Left lung (tissue), 10 donors: ENCODE results near the gene PRRG4. TPM values are rescaled to one million over a fixed set of nuclear protein-coding genes. Genes with fewer than 3 reads are reported as not detected.

Experiments used
- ATAC-seq: fragments of 200-7000 bp; cut with Tn5 transposase; one replicate; pipeline ENCODE4 v1.9.1; 2020; ENCODE audit warnings: moderate library complexity
- DNase-seq, 4 donors: peaks; one replicate each; pipeline ENCODE4 v3.0.0-alpha.2; 2013 to 2020
- H3K27ac ChIP-seq, 2 donors: fragments of 200-600 bp; sonication (generic) in 1 of 2; one replicate each; pipeline versions ENCODE4 v1.5.0 to v1.8.0; 2020 to 2021
- H3K27me3 ChIP-seq, 2 donors: fragments of 200-600 bp; sonication (generic) in 1 of 2; one replicate each; pipeline versions ENCODE4 v1.5.0 to v1.8.0; 2020 to 2021
- H3K36me3 ChIP-seq, 2 donors: fragments of 200-600 bp; sonication (generic) in 1 of 2; one replicate each; pipeline versions ENCODE4 v1.5.0 to v1.8.0; 2020 to 2021
- H3K4me1 ChIP-seq, 2 donors: fragments of 200-600 bp; one replicate each; pipeline ENCODE4 v1.8.0; 2021
- H3K4me3 ChIP-seq, 2 donors: fragments of 200-600 bp; sonication (generic) in 1 of 2; one replicate each; pipeline versions ENCODE4 v1.5.0 to v1.8.0; 2020 to 2021; ENCODE audit warnings: mild to moderate bottlenecking in 1 of 2
- H3K9me3 ChIP-seq, 2 donors: fragments of 200-600 bp; sonication (generic) in 1 of 2; one replicate each; pipeline versions ENCODE4 v1.5.0 to v1.8.0; 2020 to 2021
- CTCF ChIP-seq, 2 donors: fragments of 200-600 bp; sonication (generic) in 1 of 2; IDR thresholded peaks; one replicate each; pipeline versions ENCODE4 v1.5.0 to v1.8.0; 2021; ENCODE audit warnings: antibody characterized with exemption in 2 of 2
- intact Hi-C, 2 donors: fragments of 100-400 bp; cut with DNase I; formaldehyde crosslinking; loops; one replicate each; pipeline versions ENCODE4 v1.11.2 to v1.14.2; 2022
- polyA plus RNA-seq, 6 donors: library from polyadenylated mRNA; unstranded; fragments of 120-200 nt; gene quantifications; one replicate each; pipeline ENCODE4 v1.2.1, GENCODE V29; 2013; ENCODE audit not compliant: insufficient read length in 6 of 6
- total RNA-seq, 2 donors: library from RNA; stranded (reverse); fragmentation: NEBNext Ultra II Directional; extraction: Animal tissue kit (Norgen Biotek cat#: 25700); gene quantifications; one replicate each; pipeline ENCODE4 v1.2.1, GENCODE V29; 2021
- donor health status: DM: no; HTN: yes; CAD: no.
- donor health status: DM: no; HTN: no; CAD: no.

The PRRG4 gene
- total and polyA plus RNA-seq, 8 donors, result 1.3 to 14.2 (median 2.4) TPM

GRCh38 chr11:32829157-32829679, 509 bp upstream of the PRRG4 start:
- peak overlapping the region; percentile 80 to 90 for H3K27ac ChIP-seq
- peaks cover 0 to 3% of the 10 kb centered on the region in 2 donors for H3K36me3 ChIP-seq
- peaks cover 0 to 24% of the 10 kb centered on the region in 2 donors for H3K4me1 ChIP-seq
- intact Hi-C loops, result no loop called here
- DNase-seq (peak in 1 of 4 donors; percentile 38), ATAC-seq (peak; percentile 55)
- H3K4me3 ChIP-seq, result peak overlapping the region; percentile 72 to 93
- H3K27me3 ChIP-seq, result peaks cover 0 to 3% of the 10 kb centered on the region in 2 donors
- no peak for TF ChIP-seq CTCF (IDR thresholded peaks at IDR 0.05)
- H3K9me3 ChIP-seq, result no peaks in the 10 kb centered on the region

- DNase-seq, result peak in 2 of 4 donors; percentile 49 to 54
- Histone ChIP-seq H3K4me1 (peaks cover 0 to 22% of the 10 kb centered on the region in 2 donors), H3K9me3 (no peaks in the 10 kb centered on the region), H3K27ac (peak overlapping the region; percentile 80 to 90), H3K4me3 (peak overlapping the region; percentile 72 to 93), H3K36me3 (peaks cover 0 to 6% of the 10 kb centered on the region in 2 donors), H3K27me3 (peaks cover 0 to 3% of the 10 kb centered on the region in 2 donors)
- TF ChIP-seq CTCF (IDR thresholded peaks at IDR 0.05), result no peak
- intact Hi-C loops, result no loop called here
- ATAC-seq, result peak; percentile 72
Measured at GRCh38 chr11:32830413-32830738, 649 bp downstream of the PRRG4 start.

GRCh38 chr11:32830796-32831195, 1.1 kb downstream of the PRRG4 start:
- Histone ChIP-seq H3K36me3 (peaks cover 0 to 6% of the 10 kb centered on the region in 2 donors), H3K4me3 (peak overlapping the region; percentile 72 to 93), H3K27ac (no peak overlapping the region), H3K9me3 (no peaks in the 10 kb centered on the region), H3K27me3 (peaks cover 0 to 3% of the 10 kb centered on the region in 2 donors), H3K4me1 (peaks cover 0 to 22% of the 10 kb centered on the region in 2 donors)
- DNase-seq (no peak), ATAC-seq (no peak)
- intact Hi-C loops, result no loop called here
- no peak for TF ChIP-seq CTCF (IDR thresholded peaks at IDR 0.05)

GRCh38 chr11:32831221-32831620, 1.5 kb downstream of the PRRG4 start:
- intact Hi-C loops, result no loop called here
- ATAC-seq (no peak), DNase-seq (no peak)
- TF ChIP-seq CTCF (IDR thresholded peaks at IDR 0.05), result no peak
- Histone ChIP-seq H3K4me1 (peaks cover 0 to 22% of the 10 kb centered on the region in 2 donors), H3K36me3 (peaks cover 0 to 6% of the 10 kb centered on the region in 2 donors), H3K9me3 (no peaks in the 10 kb centered on the region), H3K4me3 (peak overlapping the region in 1 of 2 donors; percentile 93), H3K27ac (no peak overlapping the region), H3K27me3 (peaks cover 0 to 3% of the 10 kb centered on the region in 2 donors)

- Histone ChIP-seq H3K27ac (no peak overlapping the region), H3K4me3 (no peak overlapping the region), H3K4me1 (peaks cover 0 to 19% of the 10 kb centered on the region in 2 donors), H3K27me3 (peaks cover 0 to 3% of the 10 kb centered on the region in 2 donors), H3K36me3 (peaks cover 0 to 9% of the 10 kb centered on the region in 2 donors), H3K9me3 (no peaks in the 10 kb centered on the region)
- TF ChIP-seq CTCF (IDR thresholded peaks at IDR 0.05), result no peak
- ATAC-seq, result no peak
- no peak for DNase-seq
- intact Hi-C loops, result no loop called here
Measured at GRCh38 chr11:32833921-32834320, 4.2 kb downstream of the PRRG4 start.
